ENCODE data around the gene DEFB123.
"Not testable (repeated sequence)": the region's sequence is repeated elsewhere in the genome, so short reads cannot be mapped to it uniquely, and the experiment has no call there.

The DEFB123 gene

GRCh38 chr20:31440012-31440659, at the start of gene DEFB123:
Gene DEFB123, plus strand, starts transcription at chr20:31440632. Its CDS starts 67 bp downstream, at chr20:31440699.
- DNase-seq (ENCODE audit: low read depth): no peak

GRCh38 chr20:31392836-31393235, 47.6 kb upstream of the DEFB123 start:
- no peak for DNase-seq (ENCODE audit: low read depth)

GRCh38 chr20:31394900-31395299, 45.5 kb upstream of the DEFB123 start:
- DNase-seq (ENCODE audit: low read depth): no peak

- DNase-seq (ENCODE audit: low read depth): no peak
Measured at GRCh38 chr20:31403886-31404285, 36.5 kb upstream of the DEFB123 start.

GRCh38 chr20:31406115-31406514, 34.3 kb upstream of the DEFB123 start, which contains the start of gene DEFB121:
Gene DEFB121, minus strand, starts transcription at chr20:31406215. Its CDS starts 63 bp downstream, at chr20:31406152.
- DNase-seq (ENCODE audit: low read depth): no peak

GRCh38 chr20:31410011-31410410, 30.4 kb upstream of the DEFB123 start:
- no peak for DNase-seq (ENCODE audit: low read depth)

GRCh38 chr20:31414381-31414780, 26.1 kb upstream of the DEFB123 start:
- no peak for DNase-seq (ENCODE audit: low read depth)

- DNase-seq (ENCODE audit: low read depth): no peak
Measured at GRCh38 chr20:31415653-31416052, 24.8 kb upstream of the DEFB123 start.

GRCh38 chr20:31418307-31418706, 22.1 kb upstream of the DEFB123 start:
- no peak for DNase-seq (ENCODE audit: low read depth)

- no peak for DNase-seq (ENCODE audit: low read depth)
Measured at GRCh38 chr20:31425797-31426196, 14.6 kb upstream of the DEFB123 start.

GRCh38 chr20:31426891-31427551, 13.4 kb upstream of the DEFB123 start:
- DNase-seq (ENCODE audit: low read depth): not testable (repeated sequence)

- not testable (repeated sequence) for DNase-seq (ENCODE audit: low read depth)
Measured at GRCh38 chr20:31427576-31427975, 12.9 kb upstream of the DEFB123 start.

- no peak for DNase-seq (ENCODE audit: low read depth)
Measured at GRCh38 chr20:31430568-31431115, 9.8 kb upstream of the DEFB123 start.

- DNase-seq (ENCODE audit: low read depth): no peak
Measured at GRCh38 chr20:31446084-31446819, 5.8 kb downstream of the DEFB123 start.

- no peak for DNase-seq (ENCODE audit: low read depth)
Measured at GRCh38 chr20:31449511-31450414, 9.3 kb downstream of the DEFB123 start.

- DNase-seq (ENCODE audit: low read depth): no peak
Measured at GRCh38 chr20:31452575-31452974, 12.1 kb downstream of the DEFB123 start.

GRCh38 chr20:31454361-31454760, 13.9 kb downstream of the DEFB123 start:
- DNase-seq (ENCODE audit: low read depth): no peak

GRCh38 chr20:31470946-31471345, 30.5 kb downstream of the DEFB123 start:
- not testable (repeated sequence) for DNase-seq (ENCODE audit: low read depth)

- DNase-seq (ENCODE audit: low read depth): no peak
Measured at GRCh38 chr20:31472395-31473330, 32.2 kb downstream of the DEFB123 start.

- no peak for DNase-seq (ENCODE audit: low read depth)
Measured at GRCh38 chr20:31473331-31474096, 33.1 kb downstream of the DEFB123 start.
